ENCODE results near the gene DMRTC1B. TPM values are rescaled to one million over a fixed set of nuclear protein-coding genes. Genes with fewer than 3 reads are reported as not detected.

Gene DMRTC1B
- polyA plus RNA-seq, 10 donors, result 0.17 to 1.5 (median 0.62) TPM; not detected in 1

Other genes with a start within 250 kb of the DMRTC1B start
- gene HDAC8, start 204.0 kb upstream of the DMRTC1B start, polyA plus RNA-seq (ENCODE audit: insufficient read length in 10 of 10), result 10 to 100 TPM; 14.2 to 27.0 (median 18.5) TPM
- gene PHKA1, start 62.6 kb upstream of the DMRTC1B start, polyA plus RNA-seq (ENCODE audit: insufficient read length in 10 of 10), result 1 to 10 TPM; 2.8 to 4.3 (median 3.2) TPM
- not detected for gene FAM236B, start 5.8 kb downstream of the DMRTC1B start, polyA plus RNA-seq (ENCODE audit: insufficient read length in 10 of 10)
- gene FAM236D, start 31.3 kb downstream of the DMRTC1B start, polyA plus RNA-seq (ENCODE audit: insufficient read length in 10 of 10), result not detected
- not detected for gene FAM236C, start 135.7 kb downstream of the DMRTC1B start, polyA plus RNA-seq (ENCODE audit: insufficient read length in 10 of 10)
- under 1 TPM in 1 of 10 donors, not detected in 9; 0.72 TPM for gene FAM236A, start 161.3 kb downstream of the DMRTC1B start, polyA plus RNA-seq (ENCODE audit: insufficient read length in 10 of 10)
- gene DMRTC1, start 166.9 kb downstream of the DMRTC1B start, polyA plus RNA-seq (ENCODE audit: insufficient read length in 10 of 10), result under 1 TPM in 3 of 10 donors, not detected in 7; 0.16 to 0.95 (median 0.38) TPM
- not detected for gene PABPC1L2B, start 226.0 kb downstream of the DMRTC1B start, polyA plus RNA-seq (ENCODE audit: insufficient read length in 10 of 10)